Stimulated activated memory B cell treated with anti-CD40 and anti-IgM and Interleukin-4, amounts not matched to agents 10 μg/mL and 1 μg/mL and 100 μg/mL, for 72 hours (primary cell): ENCODE measurements around the gene OR2M4.
"Not testable (repeated sequence)": the region's sequence is repeated elsewhere in the genome, so short reads cannot be mapped to it uniquely, and the experiment has no call there.

Experiments used
- ATAC-seq: fragments of 150-1000 bp; cut with Tn5 transposase; 2 replicates; pipeline ENCODE4 v1.10.0; 2021
- H3K27ac Mint-ChIP-seq: one replicate; pipeline ENCODE4 v1.8.0; 2022; ENCODE audit warnings: mild to moderate bottlenecking, mixed read lengths
- H3K27me3 Mint-ChIP-seq: one replicate; pipeline ENCODE4 v1.8.0; 2022; ENCODE audit warnings: mixed read lengths
- H3K36me3 Mint-ChIP-seq: one replicate; pipeline ENCODE4 v1.8.0; 2022; ENCODE audit warnings: mixed read lengths
- H3K4me1 Mint-ChIP-seq: one replicate; pipeline ENCODE4 v1.8.0; 2022; ENCODE audit warnings: mixed read lengths
- H3K4me3 Mint-ChIP-seq: one replicate; pipeline ENCODE4 v1.8.0; 2022; ENCODE audit warnings: mild to moderate bottlenecking, moderate library complexity, mixed read lengths
- H3K9me3 Mint-ChIP-seq: one replicate; pipeline ENCODE4 v1.8.0; 2022; ENCODE audit warnings: mixed read lengths

OR2M4 gene

GRCh38 chr1:248231117-248231516 lies at the start of gene OR2M4:
TSS of gene OR2M4 (plus strand) at chr1:248231417. CDS start at chr1:248238929, 7,512 bp downstream.
- Mint-ChIP-seq H3K9me3 (peaks cover 14% of the 10 kb centered on the region), H3K27ac (no peak within 1 kb of the TSS), H3K27me3 (peaks cover 22% of the 10 kb centered on the region), H3K4me3 (no peak within 1 kb of the TSS), H3K36me3 (no peaks in the 10 kb centered on the region), H3K4me1 (no peaks in the 10 kb centered on the region)
- no peak for ATAC-seq

- peaks cover 23% of the 10 kb centered on the region for H3K27me3 Mint-ChIP-seq
- H3K4me3 Mint-ChIP-seq = no peak overlapping the region
- no peaks in the 10 kb centered on the region for H3K4me1 Mint-ChIP-seq
- no peaks in the 10 kb centered on the region for H3K36me3 Mint-ChIP-seq
- peaks cover 22% of the 10 kb centered on the region for H3K9me3 Mint-ChIP-seq
- no peak overlapping the region for H3K27ac Mint-ChIP-seq
- ATAC-seq = no peak
Observed at GRCh38 chr1:248183996-248184395, 47.2 kb upstream of the OR2M4 start.

- Mint-ChIP-seq H3K27me3 (peaks cover 13% of the 10 kb centered on the region), H3K4me3 (no peak overlapping the region), H3K36me3 (no peaks in the 10 kb centered on the region)
Observed at GRCh38 chr1:248187363-248187762, 43.9 kb upstream of the OR2M4 start.

GRCh38 chr1:248189026-248189425 lies 42.2 kb upstream of the OR2M4 start:
- peaks cover 15% of the 10 kb centered on the region for H3K9me3 Mint-ChIP-seq
- H3K36me3 Mint-ChIP-seq = no peaks in the 10 kb centered on the region
- H3K27ac Mint-ChIP-seq = no peak overlapping the region
- H3K4me3 Mint-ChIP-seq = no peak overlapping the region
- peaks cover 13% of the 10 kb centered on the region for H3K27me3 Mint-ChIP-seq
- no peaks in the 10 kb centered on the region for H3K4me1 Mint-ChIP-seq
- ATAC-seq = no peak

More at GRCh38 chr1:248187363-248187762, 43.9 kb upstream of the OR2M4 start:
- ATAC-seq = no peak
- H3K9me3 Mint-ChIP-seq = peaks cover 10% of the 10 kb centered on the region
- H3K4me1 Mint-ChIP-seq = no peaks in the 10 kb centered on the region
- H3K27ac Mint-ChIP-seq = no peak overlapping the region

- H3K27me3 Mint-ChIP-seq = no peaks in the 10 kb centered on the region
- no peak overlapping the region for H3K4me3 Mint-ChIP-seq
- ATAC-seq = no peak
- no peaks in the 10 kb centered on the region for H3K4me1 Mint-ChIP-seq
- H3K9me3 Mint-ChIP-seq = peaks cover 18% of the 10 kb centered on the region
- no peaks in the 10 kb centered on the region for H3K36me3 Mint-ChIP-seq
- H3K27ac Mint-ChIP-seq = no peak overlapping the region
Observed at GRCh38 chr1:248194117-248194516, 37.1 kb upstream of the OR2M4 start.

GRCh38 chr1:248196965-248197364 lies 34.3 kb upstream of the OR2M4 start, which contains the start of gene OR2M3:
TSS of gene OR2M3 (plus strand) at chr1:248197265. CDS start at chr1:248203068, 5,803 bp downstream.
- Mint-ChIP-seq H3K4me3 (no peak within 1 kb of the TSS), H3K9me3 (peaks cover 15% of the 10 kb centered on the region), H3K36me3 (no peaks in the 10 kb centered on the region), H3K27me3 (no peaks in the 10 kb centered on the region), H3K4me1 (no peaks in the 10 kb centered on the region), H3K27ac (no peak within 1 kb of the TSS)
- no peak for ATAC-seq

GRCh38 chr1:248215880-248216279 lies 15.3 kb upstream of the OR2M4 start:
- Mint-ChIP-seq H3K9me3 (peaks cover 14% of the 10 kb centered on the region), H3K27ac (no peak overlapping the region), H3K27me3 (peaks cover 12% of the 10 kb centered on the region), H3K4me3 (no peak overlapping the region), H3K4me1 (no peaks in the 10 kb centered on the region), H3K36me3 (no peaks in the 10 kb centered on the region)
- no peak for ATAC-seq

GRCh38 chr1:248225537-248225936 lies 5.7 kb upstream of the OR2M4 start:
- ATAC-seq = no peak
- H3K9me3 Mint-ChIP-seq = peaks cover 14% of the 10 kb centered on the region
- no peak overlapping the region for H3K4me3 Mint-ChIP-seq
- H3K27ac Mint-ChIP-seq = no peak overlapping the region
- H3K36me3 Mint-ChIP-seq = no peaks in the 10 kb centered on the region
- no peaks in the 10 kb centered on the region for H3K4me1 Mint-ChIP-seq
- H3K27me3 Mint-ChIP-seq = peaks cover 22% of the 10 kb centered on the region

- Mint-ChIP-seq H3K27me3 (peaks cover 22% of the 10 kb centered on the region), H3K4me3 (no peak overlapping the region), H3K36me3 (no peaks in the 10 kb centered on the region), H3K9me3 (peaks cover 14% of the 10 kb centered on the region), H3K4me1 (no peaks in the 10 kb centered on the region), H3K27ac (no peak overlapping the region)
- ATAC-seq = no peak
Observed at GRCh38 chr1:248229360-248229908, 1.8 kb upstream of the OR2M4 start.

GRCh38 chr1:248239478-248239877 lies 8.3 kb downstream of the OR2M4 start:
- ATAC-seq = no peak
- Mint-ChIP-seq H3K27ac (no peak overlapping the region), H3K27me3 (peaks cover 10% of the 10 kb centered on the region), H3K4me3 (no peak overlapping the region), H3K36me3 (no peaks in the 10 kb centered on the region), H3K4me1 (peaks cover 6% of the 10 kb centered on the region), H3K9me3 (no peaks in the 10 kb centered on the region)

GRCh38 chr1:248243204-248243603 lies 12.0 kb downstream of the OR2M4 start:
- Mint-ChIP-seq H3K27me3 (peaks cover 27% of the 10 kb centered on the region), H3K36me3 (no peaks in the 10 kb centered on the region), H3K9me3 (no peaks in the 10 kb centered on the region), H3K4me1 (peaks cover 6% of the 10 kb centered on the region), H3K27ac (no peak overlapping the region), H3K4me3 (peak overlapping the region; percentile 41)
- no peak for ATAC-seq

GRCh38 chr1:248259309-248259708 lies 28.1 kb downstream of the OR2M4 start:
- H3K27ac Mint-ChIP-seq, H3K36me3 Mint-ChIP-seq, ATAC-seq, H3K27me3 Mint-ChIP-seq, H3K4me1 Mint-ChIP-seq, H3K4me3 Mint-ChIP-seq: not testable (repeated sequence)
- peaks cover 30% of the 10 kb centered on the region for H3K9me3 Mint-ChIP-seq

GRCh38 chr1:248268178-248268577 lies 37.0 kb downstream of the OR2M4 start:
- no peaks in the 10 kb centered on the region for H3K36me3 Mint-ChIP-seq
- no peak overlapping the region for H3K4me3 Mint-ChIP-seq
- no peak overlapping the region for H3K27ac Mint-ChIP-seq
- no peak for ATAC-seq
- H3K4me1 Mint-ChIP-seq = no peaks in the 10 kb centered on the region
- peaks cover 13% of the 10 kb centered on the region for H3K9me3 Mint-ChIP-seq
- peaks cover 8% of the 10 kb centered on the region for H3K27me3 Mint-ChIP-seq

GRCh38 chr1:248273225-248273624 lies 42.0 kb downstream of the OR2M4 start:
- H3K9me3 Mint-ChIP-seq, H3K4me3 Mint-ChIP-seq, H3K36me3 Mint-ChIP-seq, H3K4me1 Mint-ChIP-seq, H3K27ac Mint-ChIP-seq, H3K27me3 Mint-ChIP-seq: not testable (repeated sequence)
- ATAC-seq = peak; percentile 20

GRCh38 chr1:248277876-248278275 lies 46.7 kb downstream of the OR2M4 start, which contains the start of gene OR2T33:
TSS of gene OR2T33 (minus strand) at chr1:248277976. CDS start at chr1:248273814, 4,162 bp downstream.
- no peak for ATAC-seq
- Mint-ChIP-seq H3K27ac (no peak within 1 kb of the TSS), H3K27me3 (no peaks in the 10 kb centered on the region), H3K4me3 (no peak within 1 kb of the TSS), H3K9me3 (peaks cover 3% of the 10 kb centered on the region), H3K4me1 (no peaks in the 10 kb centered on the region), H3K36me3 (no peaks in the 10 kb centered on the region)

- H3K9me3 Mint-ChIP-seq = no peaks in the 10 kb centered on the region
- no peak overlapping the region for H3K4me3 Mint-ChIP-seq
- no peak overlapping the region for H3K27ac Mint-ChIP-seq
- no peaks in the 10 kb centered on the region for H3K36me3 Mint-ChIP-seq
- H3K27me3 Mint-ChIP-seq = no peaks in the 10 kb centered on the region
- no peak for ATAC-seq
- H3K4me1 Mint-ChIP-seq = no peaks in the 10 kb centered on the region
Observed at GRCh38 chr1:248288391-248288790, 57.2 kb downstream of the OR2M4 start.
